RWPE2 (cell line): ENCODE data around the gene SDHA.

Source experiments
- ATAC-seq: fragments of 200-7000 bp; cut with Tn5 transposase; 3 replicates; pipeline ENCODE4 v1.9.1; 2021; ENCODE audit warnings: low read depth
- DNase-seq: peaks from one replicate; pipeline ENCODE4 v3.0.0-alpha.2; 2020; ENCODE audit warnings: low spot score
- H3K27ac ChIP-seq: fragments of 450-650 bp; 2 replicates; pipeline ENCODE4 v1.5.1; 2017; ENCODE audit warnings: mild to moderate bottlenecking; ENCODE audit not compliant: poor library complexity, severe bottlenecking
- H3K27me3 ChIP-seq: fragments of 250-450 bp; sonication (Bioruptor Pico); 2 replicates; pipeline ENCODE4 v1.5.1; 2021; ENCODE audit warnings: mild to moderate bottlenecking, moderate library complexity; ENCODE audit not compliant: insufficient read depth, poor library complexity, severe bottlenecking
- H3K36me3 ChIP-seq: fragments of 250-450 bp; sonication (Bioruptor Pico); 2 replicates; pipeline ENCODE4 v1.5.1; 2020; ENCODE audit warnings: low read depth, mild to moderate bottlenecking, moderate library complexity
- H3K4me1 ChIP-seq: fragments of 250-450 bp; sonication (Bioruptor Pico); 2 replicates; pipeline ENCODE4 v1.5.1; 2021; ENCODE audit warnings: mild to moderate bottlenecking, moderate library complexity; ENCODE audit not compliant: insufficient read depth, poor library complexity, severe bottlenecking
- H3K4me3 ChIP-seq: fragments of 250-450 bp; sonication (Bioruptor Pico); 2 replicates; pipeline ENCODE4 v1.5.1; 2021; ENCODE audit warnings: mild to moderate bottlenecking, moderate library complexity; ENCODE audit not compliant: severe bottlenecking
- H3K9me3 ChIP-seq: fragments of 250-450 bp; sonication (Bioruptor Pico); 2 replicates; pipeline ENCODE4 v1.5.1; 2021; ENCODE audit warnings: mild to moderate bottlenecking, moderate library complexity; ENCODE audit not compliant: severe bottlenecking
- TF ChIP-seq, protein P1 (sequence below): fragments of 450-650 bp; IDR thresholded peaks from one replicate; pipeline ENCODE4 v1.5.1; 2017; ENCODE audit warnings: mild to moderate bottlenecking, moderate library complexity; ENCODE audit not compliant: poor library complexity, severe bottlenecking

Gene SDHA

DNA sequence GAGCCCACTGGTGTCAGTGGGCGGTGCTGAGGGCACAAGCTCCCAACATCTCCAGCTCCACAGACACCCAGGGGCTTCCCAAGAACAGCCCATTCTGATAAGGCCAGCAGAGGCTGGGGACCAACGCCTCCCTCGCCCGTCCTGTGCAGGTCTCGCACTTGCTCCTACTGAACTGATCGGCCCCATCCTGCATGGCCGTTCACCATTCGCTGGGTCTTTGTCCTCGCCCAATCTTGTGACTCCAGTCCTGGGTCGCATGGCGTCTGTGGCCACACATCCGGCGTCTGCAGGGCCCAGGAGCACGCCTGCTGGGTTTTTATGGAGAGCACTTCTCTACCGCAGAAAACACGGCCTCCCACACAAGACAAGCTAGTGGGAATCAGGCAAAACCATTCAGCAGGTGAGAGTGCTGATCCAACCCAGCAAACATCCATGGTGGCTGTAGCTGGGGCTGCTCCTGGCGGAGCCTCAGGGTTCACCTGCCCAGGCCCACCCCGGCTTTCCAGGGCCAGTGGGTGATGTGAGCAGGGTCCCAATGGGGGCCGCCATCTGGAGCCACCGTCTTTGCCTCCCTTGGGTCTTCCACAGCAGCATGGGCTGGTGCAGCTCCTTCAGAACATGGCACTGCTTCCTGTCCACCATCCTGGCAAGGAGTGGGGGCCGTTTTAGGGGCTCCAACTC, 19.5 kb upstream of the SDHA start:
- Histone ChIP-seq H3K27me3 (no peaks in the 10 kb centered on the region), H3K9me3 (no peaks in the 10 kb centered on the region), H3K36me3 (peaks cover 2% of the 10 kb centered on the region; the same call in 1 of the 2 replicates), H3K4me1 (no peaks in the 10 kb centered on the region), H3K4me3 (no peak overlapping the region), H3K27ac (no peak overlapping the region)
- ATAC-seq (peak; percentile 9; the same call in 1 of the 3 replicates), DNase-seq (no peak)
- TF ChIP-seq, protein P1, sequence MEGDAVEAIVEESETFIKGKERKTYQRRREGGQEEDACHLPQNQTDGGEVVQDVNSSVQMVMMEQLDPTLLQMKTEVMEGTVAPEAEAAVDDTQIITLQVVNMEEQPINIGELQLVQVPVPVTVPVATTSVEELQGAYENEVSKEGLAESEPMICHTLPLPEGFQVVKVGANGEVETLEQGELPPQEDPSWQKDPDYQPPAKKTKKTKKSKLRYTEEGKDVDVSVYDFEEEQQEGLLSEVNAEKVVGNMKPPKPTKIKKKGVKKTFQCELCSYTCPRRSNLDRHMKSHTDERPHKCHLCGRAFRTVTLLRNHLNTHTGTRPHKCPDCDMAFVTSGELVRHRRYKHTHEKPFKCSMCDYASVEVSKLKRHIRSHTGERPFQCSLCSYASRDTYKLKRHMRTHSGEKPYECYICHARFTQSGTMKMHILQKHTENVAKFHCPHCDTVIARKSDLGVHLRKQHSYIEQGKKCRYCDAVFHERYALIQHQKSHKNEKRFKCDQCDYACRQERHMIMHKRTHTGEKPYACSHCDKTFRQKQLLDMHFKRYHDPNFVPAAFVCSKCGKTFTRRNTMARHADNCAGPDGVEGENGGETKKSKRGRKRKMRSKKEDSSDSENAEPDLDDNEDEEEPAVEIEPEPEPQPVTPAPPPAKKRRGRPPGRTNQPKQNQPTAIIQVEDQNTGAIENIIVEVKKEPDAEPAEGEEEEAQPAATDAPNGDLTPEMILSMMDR = no peak

DNA sequence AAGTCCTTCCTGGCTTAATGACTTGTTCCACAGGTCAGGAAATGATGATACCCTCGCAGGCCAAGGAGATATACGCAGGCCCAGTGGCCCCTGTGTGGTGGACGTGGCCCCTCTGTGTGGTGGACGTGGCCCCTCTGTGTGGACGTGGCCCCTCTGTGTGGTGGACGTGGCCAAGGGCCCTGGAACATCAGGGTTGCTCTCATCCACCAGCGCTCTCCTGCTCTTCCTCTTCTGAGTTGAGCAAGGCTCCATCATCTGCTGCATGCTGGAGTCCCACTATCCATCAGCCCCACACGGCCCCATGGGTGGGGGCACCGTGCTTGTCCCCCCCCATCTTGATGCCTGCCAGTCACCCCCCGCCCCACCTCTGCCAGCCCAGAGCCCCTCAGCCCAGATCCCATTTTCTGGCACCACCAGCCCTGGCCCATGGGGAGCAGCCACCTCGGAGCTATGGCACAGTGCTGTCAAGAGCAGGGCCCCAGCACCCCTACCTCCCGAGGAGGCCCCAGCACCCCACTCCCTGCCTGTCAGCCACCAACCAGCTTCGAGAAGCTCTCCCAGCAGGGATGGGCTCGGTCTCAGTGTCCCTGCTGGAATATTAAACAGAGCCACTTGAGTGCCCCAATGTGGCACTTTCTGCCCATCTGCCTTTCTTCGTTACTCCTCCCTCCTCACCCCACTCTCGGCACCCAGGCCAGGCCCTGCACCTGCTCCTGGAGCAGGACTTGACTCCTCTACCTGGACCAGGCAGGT, 18.7 kb upstream of the SDHA start:
- no peak overlapping the region for H3K27ac ChIP-seq
- ATAC-seq (no peak), DNase-seq (no peak)
- no peaks in the 10 kb centered on the region for H3K4me1 ChIP-seq
- TF ChIP-seq, protein P1 = no peak
- peaks cover 9% of the 10 kb centered on the region for H3K36me3 ChIP-seq
- H3K9me3 ChIP-seq = no peaks in the 10 kb centered on the region
- H3K27me3 ChIP-seq = no peaks in the 10 kb centered on the region
- H3K4me3 ChIP-seq = no peak overlapping the region

DNA sequence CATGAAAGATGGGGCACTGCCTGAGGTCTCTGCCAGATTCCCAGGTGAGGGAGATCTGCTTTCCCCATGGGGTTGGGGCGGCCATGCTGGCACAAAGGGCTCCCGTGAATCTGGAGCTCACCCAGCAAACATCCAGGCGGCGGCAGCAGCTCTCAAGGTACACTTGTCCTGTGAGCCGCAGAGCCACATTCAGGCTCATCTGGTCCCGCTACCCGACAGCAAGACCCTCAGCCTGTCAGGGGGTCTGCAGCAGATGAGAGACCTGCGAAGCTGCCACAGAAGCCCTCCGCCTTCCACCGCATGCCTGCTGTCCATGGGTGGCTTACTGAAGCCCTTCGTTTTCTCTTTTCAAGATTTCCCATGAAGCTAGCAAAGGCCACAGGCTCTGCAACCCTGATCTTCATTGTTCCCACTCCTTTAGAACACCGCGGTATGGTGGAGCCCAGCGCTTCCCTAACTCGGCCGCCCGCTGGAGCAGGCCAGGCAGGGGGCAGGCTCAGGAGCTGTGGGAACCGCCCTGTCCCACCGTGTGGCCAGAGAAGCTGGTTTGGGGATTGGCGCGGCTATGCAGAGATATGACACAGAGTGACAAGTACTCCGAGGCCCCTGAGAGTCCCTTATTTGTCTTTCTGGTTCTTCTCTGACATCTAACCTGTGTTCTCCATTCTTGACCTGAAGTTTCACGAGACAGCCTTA, 18.0 kb upstream of the SDHA start:
- Histone ChIP-seq H3K9me3 (no peaks in the 10 kb centered on the region), H3K27ac (no peak overlapping the region), H3K4me1 (no peaks in the 10 kb centered on the region), H3K4me3 (no peak overlapping the region), H3K36me3 (peaks cover 17% of the 10 kb centered on the region), H3K27me3 (no peaks in the 10 kb centered on the region)
- TF ChIP-seq, protein P1 = no peak
- no peak for DNase-seq
- no peak for ATAC-seq

DNA sequence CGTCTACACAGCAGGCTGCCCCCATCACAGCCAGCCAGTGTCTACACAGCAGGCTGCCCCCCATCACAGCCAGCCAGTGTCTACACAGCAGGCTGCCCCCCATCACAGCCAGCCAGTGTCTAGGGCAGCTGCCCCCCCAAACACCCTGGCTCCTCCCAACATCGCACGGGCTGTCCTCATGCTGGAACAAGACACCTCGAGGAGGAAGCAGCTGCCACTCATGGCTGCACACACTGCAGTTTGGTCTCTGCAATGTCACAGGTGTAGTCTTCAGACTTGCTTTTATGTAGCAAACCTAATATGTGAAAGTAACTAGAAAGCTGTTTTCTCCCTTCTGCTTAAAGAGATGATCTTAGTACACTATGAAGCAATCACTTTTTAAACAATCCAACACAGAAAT, 17.1 kb upstream of the SDHA start:
- H3K27me3 ChIP-seq = no peaks in the 10 kb centered on the region
- H3K36me3 ChIP-seq = peaks cover 25% of the 10 kb centered on the region
- ATAC-seq = no peak
- TF ChIP-seq, protein P1 = no peak
- H3K4me1 ChIP-seq = no peaks in the 10 kb centered on the region
- no peak overlapping the region for H3K27ac ChIP-seq
- DNase-seq = no peak
- H3K4me3 ChIP-seq = no peak overlapping the region
- H3K9me3 ChIP-seq = no peaks in the 10 kb centered on the region
